GM23338 (cell line): ENCODE data around the gene ARHGEF3. TPM values are rescaled to one million over a fixed set of nuclear protein-coding genes. Genes with fewer than 3 reads are reported as not detected.

ENCODE experiments used
- NANOG ChIP-seq: IDR thresholded peaks from 2 replicates; pipeline ENCODE4 v1.6.1; 2016; ENCODE audit warnings: antibody characterized with exemption, borderline replicate concordance
- REST ChIP-seq: IDR thresholded peaks from one replicate; pipeline ENCODE4 v1.6.1; 2018; ENCODE audit warnings: antibody characterized with exemption; ENCODE audit not compliant: unreplicated experiment
- ZNF462 ChIP-seq: fragments of 250-450 bp; sonication (Bioruptor Pico); IDR thresholded peaks from 2 replicates; pipeline ENCODE4 v1.5.0; 2020; ENCODE audit warnings: mild to moderate bottlenecking, moderate library complexity
- polyA plus RNA-seq: library from polyadenylated mRNA; unstranded; fragments of >200 nt; fragmentation: Nextera tagmentation; extraction: Ambion mirVana; gene quantifications from 2 replicates; pipeline ENCODE4 v1.2.1, GENCODE V29; 2016
- total RNA-seq: library from RNA; depleted of rRNA; stranded (reverse); fragments of >200 nt; shearing (Covaris generic); gene quantifications from 2 replicates; pipeline ENCODE4 v1.2.3, GENCODE V29; 2014

Gene ARHGEF3
- total and polyA plus RNA-seq, 2 experiments from 2014 or later, result 5.0 to 5.1 TPM

- TF ChIP-seq REST, result no peak
- no peak for TF ChIP-seq ZNF462 (CRISPR knock-in tag)
- TF ChIP-seq NANOG, result no peak
Measured at GRCh38 chr3:56836276-56837163, 34.8 kb upstream of the ARHGEF3 start (continued).
